Astrocyte (in vitro differentiated cells and primary cell): ENCODE measurements around the gene C1orf116. TPM values are rescaled to one million over a fixed set of nuclear protein-coding genes. Genes with fewer than 3 reads are reported as not detected.
A peak's percentile ranks its signal among the peaks of the same experiment; 100 is the strongest.

Source experiments
- DNase-seq: peaks from one replicate; pipeline ENCODE4 v3.0.0-alpha.2; 2010; ENCODE audit warnings: low read depth
- FAIRE-seq: peaks from 2 replicates; lab custom pipeline; 2011; peaks lifted over from hg19 to GRCh38; lab: Jason Lieb, UNC
- H2AFZ ChIP-seq: 2 replicates; pipeline ENCODE4 v1.6.0; 2012; ENCODE audit warnings: low read depth, low read length, inconsistent platforms
- H3K27ac ChIP-seq: 2 replicates; pipeline ENCODE4 v1.5.1; 2011; ENCODE audit warnings: low read depth, low read length, inconsistent platforms
- H3K27me3 ChIP-seq: 2 replicates; pipeline ENCODE4 v1.6.0; 2011; ENCODE audit warnings: low read length, inconsistent platforms; ENCODE audit not compliant: insufficient read depth
- H3K36me3 ChIP-seq: 2 replicates; pipeline ENCODE4 v1.5.1; 2011; ENCODE audit warnings: low read length, inconsistent platforms; ENCODE audit not compliant: insufficient read depth
- H3K4me1 ChIP-seq: 2 replicates; pipeline ENCODE4 v1.5.1; 2011; ENCODE audit warnings: low read length, inconsistent platforms; ENCODE audit not compliant: insufficient read depth
- H3K4me2 ChIP-seq: 2 replicates; pipeline ENCODE4 v1.6.0; 2012; ENCODE audit warnings: low read length, inconsistent platforms
- H3K4me3 ChIP-seq: 2 replicates; pipeline ENCODE4 v1.5.1; 2011; ENCODE audit warnings: low read depth, mild to moderate bottlenecking, low read length, inconsistent platforms; ENCODE audit not compliant: insufficient read depth
- H3K79me2 ChIP-seq: 2 replicates; pipeline ENCODE4 v1.6.0; 2012; ENCODE audit warnings: mild to moderate bottlenecking, low read length, inconsistent platforms; ENCODE audit not compliant: insufficient read depth
- H3K9ac ChIP-seq: 2 replicates; pipeline ENCODE4 v1.6.0; 2012; ENCODE audit warnings: mild to moderate bottlenecking, low read length, inconsistent platforms
- H3K9me3 ChIP-seq: 2 replicates; pipeline ENCODE4 v1.5.1; 2012; ENCODE audit warnings: low read depth, mild to moderate bottlenecking, low read length, inconsistent platforms; ENCODE audit not compliant: insufficient read depth
- H4K20me1 ChIP-seq: 2 replicates; pipeline ENCODE4 v1.6.0; 2012; ENCODE audit warnings: low read length, inconsistent platforms; ENCODE audit not compliant: insufficient read depth
- H3K27ac Mint-ChIP-seq: one replicate; pipeline ENCODE4 v1.8.0; 2021; ENCODE audit warnings: mild to moderate bottlenecking, mixed read lengths; ENCODE audit not compliant: unreplicated experiment
- H3K27me3 Mint-ChIP-seq: one replicate; pipeline ENCODE4 v1.8.0; 2021; ENCODE audit warnings: low read depth, mixed read lengths; ENCODE audit not compliant: unreplicated experiment
- H3K36me3 Mint-ChIP-seq: one replicate; pipeline ENCODE4 v1.8.0; 2021; ENCODE audit warnings: low read depth, mixed read lengths; ENCODE audit not compliant: unreplicated experiment
- H3K4me1 Mint-ChIP-seq: one replicate; pipeline ENCODE4 v1.8.0; 2021; ENCODE audit warnings: low read depth, mixed read lengths; ENCODE audit not compliant: unreplicated experiment
- H3K4me3 Mint-ChIP-seq: one replicate; pipeline ENCODE4 v1.8.0; 2021; ENCODE audit warnings: mild to moderate bottlenecking, moderate library complexity, mixed read lengths; ENCODE audit not compliant: unreplicated experiment
- H3K9me3 Mint-ChIP-seq: one replicate; pipeline ENCODE4 v1.8.0; 2021; ENCODE audit warnings: mild to moderate bottlenecking, mixed read lengths; ENCODE audit not compliant: unreplicated experiment
- CTCF ChIP-seq: IDR thresholded peaks from 2 replicates; pipeline ENCODE4 v1.5.1; 2011; ENCODE audit warnings: low read depth, mild to moderate bottlenecking, inconsistent platforms, low read length, moderate library complexity; ENCODE audit not compliant: insufficient read depth
- EZH2 ChIP-seq: IDR thresholded peaks from 2 replicates; pipeline ENCODE4 v1.6.1; 2012; ENCODE audit warnings: mild to moderate bottlenecking, low read length, inconsistent platforms; ENCODE audit not compliant: insufficient read depth
- total RNA-seq: library from RNA; stranded (reverse); gene quantifications from 2 replicates; pipeline ENCODE4 v1.2.1, GENCODE V29; 2021

The C1orf116 gene
- total RNA-seq, 1 donor from 2014 or later, result 0.86 TPM

DNA sequence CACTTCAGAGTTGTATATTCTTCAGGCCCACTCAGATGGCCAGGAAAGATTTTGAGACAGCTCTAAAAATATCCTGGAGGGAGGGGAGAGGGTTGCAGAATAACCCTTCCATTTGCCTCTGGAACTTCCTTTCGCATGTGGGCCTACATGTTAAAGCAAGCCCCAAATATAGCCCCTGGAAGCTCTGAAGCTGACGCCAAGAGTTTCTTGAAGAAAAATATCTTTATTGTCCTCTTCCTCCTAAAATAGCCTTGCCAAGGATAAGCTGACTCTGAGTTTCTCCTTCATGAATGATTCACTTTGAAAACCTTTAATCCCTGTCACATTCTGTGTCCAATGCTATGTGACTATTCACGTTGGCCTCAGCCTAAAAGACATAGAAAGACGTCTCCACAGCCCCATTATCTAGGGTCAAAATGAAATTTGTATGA lies 6.4 kb downstream of the C1orf116 start:
- Histone ChIP-seq H3K27me3 (no peaks in the 10 kb centered on the region), H3K9ac (no peak overlapping the region), H3K4me2 (peak overlapping the region; percentile 46), H4K20me1 (no peaks in the 10 kb centered on the region), H3K9me3 (no peaks in the 10 kb centered on the region), H3K27ac (peak overlapping the region; percentile 39), H2AFZ (no peak overlapping the region), H3K4me3 (no peak overlapping the region), H3K4me1 (peaks cover 45% of the 10 kb centered on the region), H3K79me2 (no peaks in the 10 kb centered on the region), H3K36me3 (no peaks in the 10 kb centered on the region)
- TF ChIP-seq EZH2, result no peak
- TF ChIP-seq CTCF, result no peak
- no peaks in the 10 kb centered on the region for H3K27me3 Mint-ChIP-seq
- H3K9me3 Mint-ChIP-seq, result no peaks in the 10 kb centered on the region
- peak overlapping the region; percentile 83 for H3K27ac Mint-ChIP-seq
- H3K4me3 Mint-ChIP-seq, result no peak overlapping the region
- H3K36me3 Mint-ChIP-seq, result no peaks in the 10 kb centered on the region
- DNase-seq, result peak; percentile 36
- peaks cover 38% of the 10 kb centered on the region for H3K4me1 Mint-ChIP-seq
- FAIRE-seq, result no peak

DNA sequence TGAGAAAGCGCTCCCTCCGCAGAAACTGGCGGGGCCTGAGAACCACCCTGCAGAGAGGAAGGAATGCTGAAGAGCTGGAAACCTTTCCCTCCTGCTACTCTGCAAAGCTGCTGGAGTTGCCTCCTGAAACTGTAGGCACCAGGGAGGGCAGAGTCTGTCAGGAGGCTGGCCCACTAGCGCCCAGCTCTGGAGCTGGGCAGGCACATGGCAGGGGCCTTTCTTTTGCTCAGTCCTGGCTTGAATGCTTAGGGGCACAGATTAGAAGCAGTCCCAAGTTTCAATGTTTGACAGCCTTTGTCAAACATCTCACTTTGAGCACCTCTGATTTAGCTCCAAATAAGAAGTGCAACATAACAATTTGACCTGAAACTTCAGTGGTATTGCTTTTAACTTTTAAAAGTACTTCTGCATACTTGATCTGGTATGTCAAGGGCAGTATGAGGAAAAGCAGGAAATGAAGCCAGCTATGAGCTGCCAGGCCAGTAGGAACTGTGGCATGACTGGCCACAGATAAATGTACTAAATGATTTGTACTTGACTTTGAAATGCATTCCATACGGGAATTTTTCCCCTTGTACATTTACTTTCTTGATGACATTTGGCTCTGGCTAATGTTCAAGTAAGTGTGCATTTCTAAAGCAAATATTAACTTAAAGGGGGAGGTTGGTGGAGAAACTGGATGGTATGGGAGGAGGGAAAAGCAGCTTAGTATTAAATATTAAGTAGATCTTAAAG lies 7.2 kb downstream of the C1orf116 start:
- Histone ChIP-seq H4K20me1 (no peaks in the 10 kb centered on the region), H3K27me3 (no peaks in the 10 kb centered on the region), H3K9me3 (no peaks in the 10 kb centered on the region), H3K4me3 (no peak overlapping the region), H3K4me1 (peaks cover 53% of the 10 kb centered on the region), H3K36me3 (no peaks in the 10 kb centered on the region), H3K27ac (peak overlapping the region; percentile 39), H2AFZ (no peak overlapping the region), H3K9ac (no peak overlapping the region), H3K79me2 (no peaks in the 10 kb centered on the region), H3K4me2 (peak overlapping the region; percentile 46)
- Mint-ChIP-seq H3K27ac (peak overlapping the region; percentile 81), H3K36me3 (no peaks in the 10 kb centered on the region), H3K4me1 (peaks cover 44% of the 10 kb centered on the region), H3K9me3 (no peaks in the 10 kb centered on the region), H3K4me3 (peak overlapping the region; percentile 69), H3K27me3 (no peaks in the 10 kb centered on the region)
- FAIRE-seq (no peak), DNase-seq (peak; percentile 73)
- TF ChIP-seq EZH2 (no peak), CTCF (no peak)
